HepG2 (cell line): ENCODE measurements around the gene ALOX5AP. TPM values are rescaled to one million over a fixed set of nuclear protein-coding genes. Genes with fewer than 3 reads are reported as not detected.

Source experiments
- ATAC-seq: fragments of 200-7000 bp; cut with Tn5 transposase; 3 replicates; pipeline ENCODE4 v1.9.1; 2020; ENCODE audit warnings: mild to moderate bottlenecking, moderate library complexity
- BruUV-seq: library from RNA; stranded (reverse); fragments of 400-500 nt; replicated peaks from 2 replicates; lab custom pipeline; 2021; lab: Mats Ljungman, UMichigan
- CTCF ChIA-PET: fragments of 300-600 bp; formaldehyde crosslinking; extraction: SDS; loops from one replicate; lab custom pipeline; 2021; ENCODE audit warnings: low total read pairs, inconsistent platforms, low intra/inter-chr PET ratio; lab: Yijun Ruan, JAX
- POLR2A ChIA-PET: fragments of 350-600 bp; sonication (Branson Sonifier 250); formaldehyde crosslinking; loops from one replicate; lab custom pipeline; 2020; ENCODE audit warnings: antibody characterized with exemption, inconsistent platforms; lab: Yijun Ruan, JAX
- DNase-seq: peaks from one replicate; pipeline ENCODE4 v3.0.0-alpha.2; 2015; ENCODE audit warnings: low spot score
- FAIRE-seq: peaks from 3 replicates; lab custom pipeline; 2011; peaks lifted over from hg19 to GRCh38; lab: Jason Lieb, UNC
- H2AFZ ChIP-seq: one replicate; pipeline ENCODE4 v1.6.1; 2011; ENCODE audit warnings: low read length, inconsistent platforms
- H3K27ac ChIP-seq: fragments of 300-600 bp; 3 replicates; pipeline ENCODE4 v1.8.0; 2011; ENCODE audit warnings: mixed run types, mild to moderate bottlenecking, mixed read lengths, low read length, inconsistent platforms; ENCODE audit not compliant: insufficient read depth; ENCODE audit errors: extremely low read length
- H3K27me3 ChIP-seq, 2 experiments: fragments of 200-600 bp in 1 of 2; 2 replicates in 1 of 2; 3 replicates in 1 of 2; pipeline versions ENCODE4 v1.6.0 to v1.8.0; 2011; ENCODE audit warnings: low read length in 2 of 2, mild to moderate bottlenecking in 2 of 2, moderate library complexity in 2 of 2, inconsistent platforms in 1 of 2; ENCODE audit not compliant: insufficient read depth in 2 of 2, control insufficient read depth in 1 of 2
- H3K36me3 ChIP-seq, 2 experiments: fragments of 200-600 bp in 1 of 2; replicated peaks in 1 of 2; 2 replicates in 1 of 2; 3 replicates in 1 of 2; pipeline versions ENCODE4 v1.5.1 to v1.8.0; 2011; ENCODE audit warnings: low read length in 2 of 2, inconsistent platforms in 1 of 2; ENCODE audit not compliant: insufficient read depth in 2 of 2, control insufficient read depth in 1 of 2
- H3K4me1 ChIP-seq: 2 replicates; pipeline ENCODE4 v1.5.1; 2012; ENCODE audit warnings: low read length, inconsistent platforms; ENCODE audit not compliant: insufficient read depth
- H3K4me2 ChIP-seq: 2 replicates; pipeline ENCODE4 v1.6.0; 2011; ENCODE audit warnings: low read depth, low read length, inconsistent platforms
- H3K4me3 ChIP-seq, 3 experiments: fragments of 200-600 bp in 1 of 3; sonication (generic), shearing (Covaris generic) in 1 of 3; replicated peaks in 1 of 3; 2 replicates each; pipeline ENCODE4 v1.5.1; 2011 to 2016; ENCODE audit warnings: low read length in 3 of 3, inconsistent platforms in 2 of 3, low read depth in 2 of 3, mild to moderate bottlenecking in 2 of 3, control low read depth in 1 of 3, mixed read lengths in 1 of 3; ENCODE audit not compliant: insufficient read depth in 1 of 3
- H3K79me2 ChIP-seq: one replicate; pipeline ENCODE4 v1.6.1; 2011; ENCODE audit warnings: low read length, inconsistent platforms; ENCODE audit not compliant: insufficient read depth
- H3K9ac ChIP-seq: 2 replicates; pipeline ENCODE4 v1.6.0; 2011; ENCODE audit warnings: mild to moderate bottlenecking, low read depth, low read length, inconsistent platforms; ENCODE audit not compliant: insufficient read depth
- H3K9me3 ChIP-seq: 2 replicates; pipeline ENCODE4 v1.5.1; 2012; ENCODE audit warnings: mild to moderate bottlenecking, low read length
- H4K20me1 ChIP-seq: 2 replicates; pipeline ENCODE4 v1.6.0; 2011; ENCODE audit warnings: inconsistent platforms, mild to moderate bottlenecking, low read length, moderate library complexity; ENCODE audit not compliant: insufficient read depth
- GABPA ChIP-seq, 2 experiments: IDR thresholded peaks; 2 replicates each; pipeline ENCODE4 v1.6.1; 2011 to 2016; ENCODE audit warnings: low read depth in 2 of 2, low read length in 1 of 2, missing biosample characterization in 1 of 2, missing genetic modification characterization in 1 of 2
- KAT2B ChIP-seq: fragments of 150-350 bp; IDR thresholded peaks from 2 replicates; pipeline ENCODE4 v1.6.1; 2014; ENCODE audit warnings: low read depth, low read length, borderline replicate concordance
- KAT7 ChIP-seq: IDR thresholded peaks from 2 replicates; pipeline ENCODE4 v1.6.1; 2018; ENCODE audit warnings: borderline replicate concordance, missing compliant biosample characterization
- NR2F6 ChIP-seq, 2 experiments: IDR thresholded peaks; 2 replicates each; pipeline ENCODE4 v1.6.1; 2016; ENCODE audit warnings: antibody characterized with exemption in 1 of 2, mild to moderate bottlenecking in 1 of 2
- PHF21A ChIP-seq: sonication (generic); formaldehyde crosslinking; IDR thresholded peaks from 2 replicates; pipeline ENCODE4 v1.5.0; 2020; ENCODE audit warnings: mild to moderate bottlenecking, missing genetic modification reagents
- ZEB1 ChIP-seq: IDR thresholded peaks from 2 replicates; pipeline ENCODE4 v1.6.1; 2012; ENCODE audit warnings: mild to moderate bottlenecking, low read depth, inconsistent platforms; ENCODE audit not compliant: insufficient replicate concordance
- ZNF510 ChIP-seq: sonication (generic); formaldehyde crosslinking; IDR thresholded peaks from 2 replicates; pipeline ENCODE4 v1.4.0; 2020; ENCODE audit warnings: low read depth, mild to moderate bottlenecking, missing genetic modification reagents
- ZSCAN12 ChIP-seq: sonication (generic); formaldehyde crosslinking; IDR thresholded peaks from 2 replicates; pipeline ENCODE4 v1.9.0; 2021; ENCODE audit warnings: mild to moderate bottlenecking, missing genetic modification reagents
- WGBS: methylation state at CpG from one replicate; pipeline ENCODE4 v1.1.6; 2017; ENCODE audit warnings: low lambda C conversion rate; 5-methylcytosine and 5-hydroxymethylcytosine counted together
- in situ Hi-C: cut with HindIII; loops from 2 replicates; pipeline ENCODE4 v1.10.0; 2017; ENCODE audit warnings: low pct_unique_long_range_greater_than_20kb; ENCODE audit not compliant: extremely low pct_ligation_motif_present
- intact Hi-C: fragments of 100-400 bp; cut with micrococcal nuclease; formaldehyde crosslinking; loops from one replicate; pipeline ENCODE4 v1.10.0; 2022; ENCODE audit not compliant: unreplicated experiment
- polyA plus RNA-seq, 8 experiments: library from polyadenylated mRNA; depleted of rRNA in 3 of 8; stranded (reverse) in 7 of 8; unstranded in 1 of 8; fragments of >200 nt; fragmentation: Illumina TruSeq in 4 of 8; extraction: Trizol in 4 of 8; gene quantifications; 2 replicates each; pipeline versions ENCODE4 v1.2.1 to v1.2.3, GENCODE V29; 2011 to 2016; ENCODE audit warnings: low read depth in 4 of 8, missing spikeins in 1 of 8, mixed read lengths in 1 of 8; ENCODE audit not compliant: insufficient read depth in 1 of 8
- total RNA-seq, 5 experiments: library from RNA; depleted of rRNA; stranded (reverse); fragments of >200 nt; fragmentation: Illumina TruSeq; extraction: Trizol; gene quantifications; 2 replicates each; pipeline ENCODE4 v1.2.3, GENCODE V29; 2016; ENCODE audit warnings: low read depth in 1 of 5
- TF ChIP-seq, protein P1 (sequence below): sonication (generic); formaldehyde crosslinking; IDR thresholded peaks from 2 replicates; pipeline ENCODE4 v1.4.0; 2020; ENCODE audit warnings: missing genetic modification reagents
- TF ChIP-seq, protein P2 (sequence below): sonication (generic); formaldehyde crosslinking; IDR thresholded peaks from 2 replicates; pipeline ENCODE4 v1.4.0; 2020; ENCODE audit warnings: low read depth, missing genetic modification reagents
- TF ChIP-seq, protein P3 (sequence below): sonication (generic); formaldehyde crosslinking; IDR thresholded peaks from 2 replicates; pipeline ENCODE4 v1.8.0; 2022; ENCODE audit warnings: missing genetic modification reagents, mild to moderate bottlenecking, moderate library complexity, borderline replicate concordance

ALOX5AP gene
- total and polyA plus RNA-seq, 2 of the 13 experiments (the other 11 are each of a cell fraction or from before 2014, with no cell fraction given), result 0.97 to 1.2 TPM

GRCh38 chr13:30797847-30798535 is 62.6 kb downstream of the ALOX5AP start:
- Histone ChIP-seq H3K27ac (no peak overlapping the region), H3K4me1 (peaks cover 48% of the 10 kb centered on the region), H3K27me3 (no peaks in the 10 kb centered on the region; a peak in 1 of 5 replicates), H2AFZ (no peak overlapping the region), H3K36me3 (no peaks in the 10 kb centered on the region), H3K4me3 (no peak overlapping the region), H4K20me1 (no peaks in the 10 kb centered on the region), H3K9ac (no peak overlapping the region), H3K4me2 (peak overlapping the region; percentile 57), H3K9me3 (no peaks in the 10 kb centered on the region), H3K79me2 (no peaks in the 10 kb centered on the region)
- FAIRE-seq (no peak), DNase-seq (no peak), ATAC-seq (no peak; the same call in 2 of the 3 replicates)
- in situ Hi-C loops, result loop anchor here (5.0 kb wide), 1 partner anchor 121 kb away; no protein-coding TSS in a partner anchor
- no TSS peak for BruUV-seq
- intact Hi-C loops, result no loop called here
- TF ChIP-seq GABPA (IDR thresholded peaks at IDR 0.05; ENCODE audit: low read depth, low read length), result no peak
- no peak for TF ChIP-seq GABPA (CRISPR knock-in tag; IDR thresholded peaks at IDR 0.05; ENCODE audit: low read depth)
- TF ChIP-seq ZEB1, result no peak
- TF ChIP-seq KAT7, result no peak
- TF ChIP-seq NR2F6 (IDR thresholded peaks at IDR 0.05), result no peak
- TF ChIP-seq NR2F6 (CRISPR knock-in tag; IDR thresholded peaks at IDR 0.05), result no peak
- TF ChIP-seq, protein P1, sequence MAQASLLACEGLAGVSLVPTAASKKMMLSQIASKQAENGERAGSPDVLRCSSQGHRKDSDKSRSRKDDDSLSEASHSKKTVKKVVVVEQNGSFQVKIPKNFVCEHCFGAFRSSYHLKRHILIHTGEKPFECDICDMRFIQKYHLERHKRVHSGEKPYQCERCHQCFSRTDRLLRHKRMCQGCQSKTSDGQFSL (CRISPR knock-in tag), result no peak
- TF ChIP-seq, protein P2, sequence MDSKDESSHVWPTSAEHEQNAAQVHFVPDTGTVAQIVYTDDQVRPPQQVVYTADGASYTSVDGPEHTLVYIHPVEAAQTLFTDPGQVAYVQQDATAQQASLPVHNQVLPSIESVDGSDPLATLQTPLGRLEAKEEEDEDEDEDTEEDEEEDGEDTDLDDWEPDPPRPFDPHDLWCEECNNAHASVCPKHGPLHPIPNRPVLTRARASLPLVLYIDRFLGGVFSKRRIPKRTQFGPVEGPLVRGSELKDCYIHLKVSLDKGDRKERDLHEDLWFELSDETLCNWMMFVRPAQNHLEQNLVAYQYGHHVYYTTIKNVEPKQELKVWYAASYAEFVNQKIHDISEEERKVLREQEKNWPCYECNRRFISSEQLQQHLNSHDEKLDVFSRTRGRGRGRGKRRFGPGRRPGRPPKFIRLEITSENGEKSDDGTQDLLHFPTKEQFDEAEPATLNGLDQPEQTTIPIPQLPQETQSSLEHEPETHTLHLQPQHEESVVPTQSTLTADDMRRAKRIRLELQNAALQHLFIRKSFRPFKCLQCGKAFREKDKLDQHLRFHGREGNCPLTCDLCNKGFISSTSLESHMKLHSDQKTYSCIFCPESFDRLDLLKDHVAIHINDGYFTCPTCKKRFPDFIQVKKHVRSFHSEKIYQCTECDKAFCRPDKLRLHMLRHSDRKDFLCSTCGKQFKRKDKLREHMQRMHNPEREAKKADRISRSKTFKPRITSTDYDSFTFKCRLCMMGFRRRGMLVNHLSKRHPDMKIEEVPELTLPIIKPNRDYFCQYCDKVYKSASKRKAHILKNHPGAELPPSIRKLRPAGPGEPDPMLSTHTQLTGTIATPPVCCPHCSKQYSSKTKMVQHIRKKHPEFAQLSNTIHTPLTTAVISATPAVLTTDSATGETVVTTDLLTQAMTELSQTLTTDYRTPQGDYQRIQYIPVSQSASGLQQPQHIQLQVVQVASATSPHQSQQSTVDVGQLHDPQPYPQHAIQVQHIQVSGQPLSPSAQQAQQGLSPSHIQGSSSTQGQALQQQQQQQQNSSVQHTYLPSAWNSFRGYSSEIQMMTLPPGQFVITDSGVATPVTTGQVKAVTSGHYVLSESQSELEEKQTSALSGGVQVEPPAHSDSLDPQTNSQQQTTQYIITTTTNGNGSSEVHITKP (CRISPR knock-in tag), result no peak
- no peak for TF ChIP-seq ZSCAN12
- TF ChIP-seq PHF21A (CRISPR knock-in tag), result no peak
- no peak for TF ChIP-seq ZNF510 (CRISPR knock-in tag)
- TF ChIP-seq KAT2B, result no peak
- TF ChIP-seq, protein P3, sequence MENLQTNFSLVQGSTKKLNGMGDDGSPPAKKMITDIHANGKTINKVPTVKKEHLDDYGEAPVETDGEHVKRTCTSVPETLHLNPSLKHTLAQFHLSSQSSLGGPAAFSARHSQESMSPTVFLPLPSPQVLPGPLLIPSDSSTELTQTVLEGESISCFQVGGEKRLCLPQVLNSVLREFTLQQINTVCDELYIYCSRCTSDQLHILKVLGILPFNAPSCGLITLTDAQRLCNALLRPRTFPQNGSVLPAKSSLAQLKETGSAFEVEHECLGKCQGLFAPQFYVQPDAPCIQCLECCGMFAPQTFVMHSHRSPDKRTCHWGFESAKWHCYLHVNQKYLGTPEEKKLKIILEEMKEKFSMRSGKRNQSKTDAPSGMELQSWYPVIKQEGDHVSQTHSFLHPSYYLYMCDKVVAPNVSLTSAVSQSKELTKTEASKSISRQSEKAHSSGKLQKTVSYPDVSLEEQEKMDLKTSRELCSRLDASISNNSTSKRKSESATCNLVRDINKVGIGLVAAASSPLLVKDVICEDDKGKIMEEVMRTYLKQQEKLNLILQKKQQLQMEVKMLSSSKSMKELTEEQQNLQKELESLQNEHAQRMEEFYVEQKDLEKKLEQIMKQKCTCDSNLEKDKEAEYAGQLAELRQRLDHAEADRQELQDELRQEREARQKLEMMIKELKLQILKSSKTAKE (CRISPR knock-in tag), result no peak
- WGBS, result 70% methylated on average over 12 of the region's 13 CpGs
- POLR2A ChIA-PET, result interaction anchor here (1.6 kb wide), 1 partner anchor 67 kb away, joined by 4 read pairs; no protein-coding TSS in a partner anchor
- CTCF ChIA-PET, result no interaction called here
